Measurements from ENCODE around the gene C16orf96. TPM values are rescaled to one million over a fixed set of nuclear protein-coding genes. Genes with fewer than 3 reads are reported as not detected.

C16orf96 gene
- total RNA-seq, 1 experiment from 2014 or later: 0.15 TPM

GRCh38 chr16:4522051-4522581 lies 34.0 kb upstream of the C16orf96 start:
- no peak overlapping the region for H3K27ac ChIP-seq (ENCODE audit: low read length)

GRCh38 chr16:4523686-4524085 lies 32.5 kb upstream of the C16orf96 start:
- H3K9me3 ChIP-seq (ENCODE audit: control insufficient read depth, insufficient read depth, low read depth, low read length): no peaks in the 10 kb centered on the region
- intact Hi-C loops (cut with micrococcal nuclease; ENCODE audit: unreplicated experiment): no loop called here
- POLR2A ChIA-PET: no interaction called here
- H3K4me3 ChIP-seq (ENCODE audit: low read depth in 2 of 2, low read length in 2 of 2): no peak overlapping the region
- H3K36me3 ChIP-seq (ENCODE audit: control insufficient read depth, insufficient read depth, low read length): no peaks in the 10 kb centered on the region
- CTCF ChIA-PET: no interaction called here
- no peaks in the 10 kb centered on the region for H3K27me3 ChIP-seq (ENCODE audit: control insufficient read depth, insufficient read depth, low read length)
- DNase-seq (ENCODE audit: low read depth, low spot score) (no peak), ATAC-seq (no peak)
- TF ChIP-seq POLR2AphosphoS5 (IDR thresholded peaks at IDR 0.05; ENCODE audit: low read depth, low read length) (no peak), CTCF (IDR thresholded peaks at IDR 0.05) (no peak), REST (IDR thresholded peaks at IDR 0.05; ENCODE audit: insufficient read depth in 1 of 2, low read depth in 2 of 2, low read length in 1 of 2) (no peak)
- no peak overlapping the region for H3K27ac ChIP-seq (ENCODE audit: low read length)
- in situ Hi-C loops (cut with HindIII; ENCODE audit: low pct_unique_long_range_greater_than_20kb, low sequenced_read_pairs): no loop called here
- H3K4me1 ChIP-seq (ENCODE audit: control insufficient read depth, insufficient read depth, low read length): no peaks in the 10 kb centered on the region
- no TSS peak for BruUV-seq (replicated peaks)

More at GRCh38 chr16:4522051-4522581, 34.0 kb upstream of the C16orf96 start:
- no peaks in the 10 kb centered on the region for H3K4me1 ChIP-seq (ENCODE audit: control insufficient read depth, insufficient read depth, low read length)
- BruUV-seq (replicated peaks): no TSS peak
- no peaks in the 10 kb centered on the region for H3K36me3 ChIP-seq (ENCODE audit: control insufficient read depth, insufficient read depth, low read length)
- no peaks in the 10 kb centered on the region for H3K9me3 ChIP-seq (ENCODE audit: control insufficient read depth, insufficient read depth, low read depth, low read length)
- TF ChIP-seq POLR2AphosphoS5 (IDR thresholded peaks at IDR 0.05; ENCODE audit: low read depth, low read length) (no peak), SIN3A (IDR thresholded peaks at IDR 0.05; ENCODE audit: borderline replicate concordance, insufficient read depth, low read depth, low read length) (no peak), TCF7L2 (IDR thresholded peaks at IDR 0.05; ENCODE audit: low read depth, low read length) (no peak), CTCF (IDR thresholded peaks at IDR 0.05) (no peak), REST (IDR thresholded peaks at IDR 0.05; ENCODE audit: insufficient read depth in 1 of 2, low read depth in 2 of 2, low read length in 1 of 2) (no peak)
- in situ Hi-C loops (cut with HindIII; ENCODE audit: low pct_unique_long_range_greater_than_20kb, low sequenced_read_pairs) (no loop called here), intact Hi-C loops (cut with micrococcal nuclease; ENCODE audit: unreplicated experiment) (no loop called here)
- POLR2A ChIA-PET: interaction anchor here (0.5 kb wide), 1 partner anchor 94 kb away, joined by 5 read pairs; no protein-coding TSS in a partner anchor
- CTCF ChIA-PET: no interaction called here
- DNase-seq (ENCODE audit: low read depth, low spot score) (no peak), ATAC-seq (no peak)
- no peaks in the 10 kb centered on the region for H3K27me3 ChIP-seq (ENCODE audit: control insufficient read depth, insufficient read depth, low read length)
- no peak overlapping the region for H3K4me3 ChIP-seq (ENCODE audit: low read depth in 2 of 2, low read length in 2 of 2)

Measured in Panc1 (cell line).